SW480 (cell line): ENCODE data around the gene HDAC7.
A peak's percentile ranks its signal among the peaks of the same experiment; 100 is the strongest.

ENCODE experiments used
- DNase-seq: peaks from one replicate; pipeline ENCODE4 v3.0.0-alpha.2; 2016; ENCODE audit warnings: low spot score

Gene HDAC7

GRCh38 chr12:47762850-47763465 lies 56.7 kb downstream of the HDAC7 start:
- no peak for DNase-seq

GRCh38 chr12:47758834-47759690 lies 60.6 kb downstream of the HDAC7 start, which contains the start of gene RAPGEF3:
Gene RAPGEF3 (minus strand): TSS chr12:47758880. CDS start chr12:47758556, 324 bp downstream.
- DNase-seq: peak; percentile 86

- no peak for DNase-seq
Observed at GRCh38 chr12:47758584-47758833, 61.2 kb downstream of the HDAC7 start.

GRCh38 chr12:47757840-47758583 lies 61.7 kb downstream of the HDAC7 start:
- no peak for DNase-seq

- no peak for DNase-seq
Observed at GRCh38 chr12:47757364-47757839, 62.3 kb downstream of the HDAC7 start.

- DNase-seq: no peak
Observed at GRCh38 chr12:47755655-47756562, 63.8 kb downstream of the HDAC7 start.

GRCh38 chr12:47754881-47755280 lies 64.8 kb downstream of the HDAC7 start:
- no peak for DNase-seq

- DNase-seq: no peak
Observed at GRCh38 chr12:47754126-47754525, 65.6 kb downstream of the HDAC7 start.

- DNase-seq: peak; percentile 73
Observed at GRCh38 chr12:47753021-47754001, 66.4 kb downstream of the HDAC7 start.

DNA sequence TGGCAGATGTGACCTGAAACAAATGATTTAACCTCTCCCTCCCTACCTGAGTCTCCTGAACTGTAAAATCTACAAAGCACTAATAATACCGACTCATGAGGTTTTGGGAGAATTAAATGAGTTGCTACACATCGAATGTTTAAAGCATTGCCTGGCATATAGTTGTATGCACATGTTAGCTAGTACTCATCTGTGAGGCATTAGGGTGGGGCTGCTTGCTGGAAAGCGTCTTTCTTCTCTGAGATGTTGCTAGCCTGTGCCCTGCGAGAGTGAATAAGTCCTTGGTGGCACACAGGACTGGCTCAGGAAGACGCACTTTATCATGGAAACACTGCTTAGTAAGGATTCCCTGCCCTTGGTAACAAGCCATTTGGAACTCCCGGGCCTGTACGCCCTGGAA lies 67.2 kb downstream of the HDAC7 start:
- DNase-seq: peak; percentile 51

GRCh38 chr12:47752121-47752520 lies 67.6 kb downstream of the HDAC7 start:
- DNase-seq: no peak

DNA sequence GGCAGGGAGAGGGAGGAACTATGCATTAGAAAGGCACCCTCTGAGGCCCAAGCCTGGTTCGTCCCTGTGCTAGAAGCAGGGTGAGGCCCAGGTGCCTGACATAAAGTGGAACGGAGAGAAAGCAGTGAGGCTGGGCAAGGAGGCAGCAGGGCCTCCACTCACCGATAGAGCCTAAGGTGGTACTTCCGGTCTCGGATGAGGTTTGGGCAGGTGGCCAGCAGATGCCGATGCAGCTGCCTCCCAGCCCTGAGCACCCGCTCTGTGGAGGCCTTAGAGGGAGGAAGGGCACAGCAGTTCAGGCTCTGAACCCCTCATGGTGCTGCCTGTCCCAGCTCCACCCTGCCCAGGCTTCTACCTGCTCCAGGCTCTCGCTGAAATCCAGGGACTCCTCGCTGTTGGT lies 68.1 kb downstream of the HDAC7 start:
- no peak for DNase-seq

GRCh38 chr12:47750916-47751470 lies 68.7 kb downstream of the HDAC7 start:
- DNase-seq: no peak

DNA sequence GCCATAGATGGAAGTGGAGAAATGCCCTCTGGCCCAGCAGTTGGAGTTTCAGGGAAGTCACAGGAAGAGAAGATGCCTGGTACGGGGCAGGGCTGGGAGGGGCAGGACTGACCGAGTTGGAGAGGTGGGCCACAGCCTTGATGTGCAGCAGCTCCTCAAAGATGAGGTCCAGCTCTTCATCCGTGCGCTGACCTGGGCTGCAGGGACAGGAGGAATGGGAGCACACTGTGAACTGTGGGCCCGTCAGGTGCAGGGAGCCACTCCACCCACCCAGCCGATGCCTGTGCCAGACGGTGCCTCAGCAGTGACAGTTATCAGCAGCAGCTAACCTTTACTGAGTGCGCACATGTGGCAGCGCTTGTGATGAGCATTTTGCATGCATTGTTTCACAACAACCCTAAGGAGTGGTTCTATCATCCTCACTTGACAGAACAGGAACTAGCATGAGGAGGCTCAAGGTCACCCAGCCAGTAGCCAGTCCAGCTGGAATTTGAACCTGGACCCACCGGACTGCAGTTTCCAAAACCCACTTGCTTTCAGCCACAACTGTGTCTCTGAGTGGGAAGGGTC lies 69.4 kb downstream of the HDAC7 start:
- no peak for DNase-seq

DNA sequence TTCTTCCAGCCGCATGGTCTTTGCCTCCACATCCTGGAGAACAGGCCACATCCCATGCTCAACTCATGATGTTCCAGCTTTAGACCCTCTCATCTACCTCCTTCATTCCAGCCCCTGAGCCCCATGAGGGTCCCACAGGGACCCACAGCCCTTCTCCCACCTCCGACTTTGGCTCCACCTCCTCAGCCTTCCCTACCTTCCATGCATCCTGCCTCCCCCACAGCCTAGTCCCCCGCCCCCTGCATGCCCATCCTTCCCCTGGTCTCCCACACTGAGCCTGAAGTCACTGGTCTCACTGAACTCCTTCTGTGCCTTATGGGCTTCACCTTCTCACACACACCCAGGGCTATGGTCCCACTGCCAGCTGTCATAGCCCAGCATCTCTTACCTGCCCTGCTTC lies 70.8 kb downstream of the HDAC7 start:
- no peak for DNase-seq

DNA sequence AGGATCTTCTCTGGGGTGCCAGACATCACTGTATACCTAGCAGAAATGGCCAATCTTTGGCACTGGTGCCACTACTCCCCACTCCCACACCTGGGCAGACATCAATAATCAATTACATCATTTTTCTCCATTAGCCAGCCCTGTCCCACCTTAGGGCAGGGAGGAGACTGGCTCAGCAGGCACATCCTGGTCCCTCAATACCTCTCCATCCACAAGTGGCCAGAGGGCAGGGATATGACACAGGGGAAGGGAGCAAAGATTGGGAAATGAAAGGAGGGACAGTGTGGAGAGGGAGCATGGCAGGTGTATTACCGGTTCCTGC lies 71.2 kb downstream of the HDAC7 start:
- DNase-seq: no peak

GRCh38 chr12:47747596-47748506 lies 71.9 kb downstream of the HDAC7 start:
- no peak for DNase-seq

DNA sequence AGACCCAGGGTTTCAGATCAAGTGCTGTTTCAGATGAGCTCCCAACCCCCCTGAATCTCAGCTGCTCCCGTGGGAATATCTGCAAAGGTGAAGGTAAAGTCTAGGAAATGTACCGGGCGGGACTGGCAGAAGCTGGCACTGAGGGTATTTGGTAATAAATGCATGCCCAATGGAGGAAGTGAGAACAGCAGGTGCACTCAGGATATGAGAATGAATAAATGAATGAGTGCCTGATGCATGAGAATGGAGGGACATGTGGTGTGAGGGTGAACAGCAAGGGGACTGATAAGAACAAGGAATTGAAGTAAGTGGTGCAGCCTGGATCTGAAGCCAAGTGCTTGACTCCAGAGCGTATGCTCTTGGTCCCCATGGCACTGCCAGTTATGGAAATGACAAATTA lies 72.6 kb downstream of the HDAC7 start:
- no peak for DNase-seq

- no peak for DNase-seq
Observed at GRCh38 chr12:47746523-47746922, 73.2 kb downstream of the HDAC7 start.
